ENCODE results near the gene NUP93.
"Not testable (repeated sequence)": the region's sequence is repeated elsewhere in the genome, so short reads cannot be mapped to it uniquely, and the experiment has no call there.

The NUP93 gene

DNA sequence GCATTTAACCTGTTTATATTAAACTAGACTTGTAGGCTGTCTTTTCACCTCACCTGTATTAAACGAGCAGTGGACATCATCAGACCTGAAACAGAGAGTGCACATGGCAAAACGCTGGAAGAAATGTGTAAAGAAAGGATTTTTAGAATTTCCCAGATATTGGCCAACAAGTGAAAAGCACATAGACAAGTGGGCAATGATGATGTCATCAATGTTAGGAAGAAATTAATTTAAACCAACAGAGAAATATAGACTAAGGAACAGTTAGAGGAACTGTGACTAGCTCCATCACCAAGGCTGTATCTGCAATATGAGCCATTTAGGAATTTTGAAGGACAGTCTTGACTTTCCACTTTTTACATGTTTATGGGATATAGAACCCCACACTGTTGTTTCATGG, 67.9 kb downstream of the NUP93 start:
- DNase-seq, result no peak
- intact Hi-C loops (cut with DNase I), result loop anchor here (10.0 kb wide), 1 partner anchor 57 kb away; no protein-coding TSS in a partner anchor

DNA sequence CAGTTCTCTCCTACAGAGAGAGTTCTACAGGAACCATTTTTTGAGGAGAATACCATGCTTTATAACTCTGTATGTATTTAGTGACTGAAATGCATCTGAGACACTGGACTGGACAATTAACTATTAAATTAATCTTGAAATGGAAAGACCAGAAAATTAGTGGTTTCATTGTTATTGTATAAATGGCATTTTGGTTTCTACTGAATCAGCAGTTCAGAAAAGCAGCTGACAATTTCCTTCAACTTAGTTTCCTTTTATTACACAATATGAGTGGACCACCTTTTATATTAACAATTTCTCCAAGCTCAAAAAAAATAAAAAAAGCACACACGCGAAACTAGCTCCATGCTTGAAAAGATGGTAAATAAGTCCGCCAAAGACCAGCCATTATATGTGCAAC, 69.0 kb downstream of the NUP93 start:
- intact Hi-C loops (cut with DNase I), result loop anchor here (10.0 kb wide), 1 partner anchor 56 kb away; no protein-coding TSS in a partner anchor
- DNase-seq, result no peak

DNA sequence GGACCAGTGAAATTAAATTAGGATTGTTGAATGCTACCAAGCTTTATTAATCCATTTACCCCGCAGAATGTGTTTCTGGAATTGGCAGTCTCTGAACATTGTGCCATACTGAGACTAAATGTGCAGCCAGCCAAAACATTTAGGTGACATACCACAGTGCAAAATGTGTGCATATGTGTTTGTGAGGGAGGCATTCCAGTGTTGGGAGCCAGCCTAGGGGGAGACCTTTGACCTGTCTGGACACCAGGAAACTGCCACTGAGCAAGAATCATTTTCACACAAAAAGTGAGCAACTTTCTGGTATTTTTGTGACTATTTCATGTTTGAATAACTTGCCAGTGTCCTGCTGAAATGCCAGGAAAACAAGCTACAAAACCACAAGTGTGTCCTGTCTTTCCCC, 70.4 kb downstream of the NUP93 start:
- intact Hi-C loops (cut with DNase I), result no loop called here

DNA sequence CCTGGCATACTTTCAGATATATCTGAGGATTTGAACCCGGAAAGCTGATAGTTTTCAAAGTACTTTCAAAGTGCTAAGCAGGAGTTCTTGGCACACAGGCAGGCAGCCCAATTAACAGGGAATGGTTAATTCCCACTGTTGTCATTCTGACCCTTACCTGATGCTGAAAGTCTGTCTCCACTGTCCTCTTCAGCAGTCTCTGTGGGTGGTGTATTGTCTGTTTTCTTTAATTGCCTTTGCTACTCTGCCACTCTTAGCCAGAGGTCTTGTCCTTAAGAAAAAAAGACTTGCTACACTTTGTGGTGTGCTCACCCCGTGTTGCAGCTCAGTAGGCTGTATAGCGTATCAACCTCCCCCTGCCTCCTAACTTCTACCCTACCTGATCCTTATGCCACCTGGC, 71.8 kb downstream of the NUP93 start:
- intact Hi-C loops (cut with DNase I), result no loop called here
- no peak for DNase-seq

More for the DNA sequence above, 70.4 kb downstream of the NUP93 start:
- DNase-seq, result no peak

DNA sequence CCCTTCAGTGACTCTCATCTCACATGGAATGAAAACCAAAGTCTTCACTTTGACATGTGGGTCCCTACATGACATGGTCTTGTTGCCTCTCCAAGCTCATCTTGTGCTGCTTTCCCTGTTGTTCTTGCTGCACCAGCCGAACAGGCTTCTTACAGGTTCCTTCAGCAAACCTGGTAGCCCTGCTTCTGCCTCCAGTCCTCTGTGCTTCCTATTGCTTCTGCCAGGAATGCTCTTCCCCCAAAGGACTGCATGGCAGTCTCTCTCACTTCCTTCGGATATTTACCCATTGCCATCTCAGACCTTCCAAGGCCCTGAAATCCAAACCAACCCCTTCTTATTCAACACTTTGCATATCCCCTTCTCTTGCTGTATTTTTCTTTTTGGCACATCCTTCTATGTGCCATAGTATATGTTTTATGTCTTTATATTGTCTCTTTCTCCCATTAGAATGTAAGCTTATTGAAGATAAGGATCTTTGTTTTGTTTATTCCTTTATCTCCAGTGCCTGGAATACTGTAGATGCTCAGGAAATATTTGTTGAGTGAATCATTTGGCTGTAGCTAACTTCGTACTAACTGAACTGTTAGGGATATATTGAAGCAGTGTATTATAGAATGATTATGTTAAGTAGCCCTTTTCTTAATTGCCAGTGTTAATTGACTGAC, 77.2 kb downstream of the NUP93 start:
- no peak for DNase-seq

DNA sequence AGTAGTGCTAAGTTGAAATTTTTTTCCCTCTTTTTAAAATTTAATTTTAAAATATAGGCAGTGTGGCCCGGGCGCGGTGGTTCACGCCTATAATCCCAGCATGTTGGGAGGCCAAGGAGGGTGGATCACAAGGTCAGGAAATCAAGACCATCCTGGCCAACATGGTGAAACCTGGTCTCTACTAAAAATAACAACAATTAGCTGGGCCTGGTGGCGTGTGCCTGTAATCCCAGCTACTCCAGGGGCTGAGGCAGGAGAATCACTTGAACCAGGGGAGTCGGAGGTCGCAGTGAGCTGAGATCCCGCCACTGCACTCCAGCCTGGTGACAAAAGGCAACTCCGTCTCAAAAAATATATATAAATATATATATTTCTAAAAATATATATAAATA, 77.7 kb downstream of the NUP93 start:
- DNase-seq; intact Hi-C loops (cut with DNase I): not testable (repeated sequence)

More for the DNA sequence above, 77.2 kb downstream of the NUP93 start:
- intact Hi-C loops (cut with DNase I), result no loop called here

DNA sequence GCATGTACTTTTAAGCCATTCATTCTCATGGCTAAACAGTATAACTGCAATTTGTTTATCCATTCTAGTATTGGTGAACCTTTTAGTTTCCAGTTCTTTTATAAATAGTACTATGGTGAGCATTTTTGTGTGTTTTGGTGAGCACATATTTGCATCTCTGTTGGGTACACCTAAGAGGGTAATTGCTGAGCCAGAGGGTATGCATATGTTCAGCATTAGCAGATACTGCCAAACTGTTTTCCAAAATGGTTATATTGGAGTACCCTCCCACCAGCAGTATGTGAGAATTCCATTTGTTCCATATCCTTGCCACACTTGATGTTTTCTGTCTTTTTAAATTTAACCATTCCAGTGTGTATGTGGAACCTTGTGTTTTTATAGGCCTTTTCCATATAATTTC, 81.0 kb downstream of the NUP93 start:
- DNase-seq, result no peak
- intact Hi-C loops (cut with DNase I), result no loop called here

DNA sequence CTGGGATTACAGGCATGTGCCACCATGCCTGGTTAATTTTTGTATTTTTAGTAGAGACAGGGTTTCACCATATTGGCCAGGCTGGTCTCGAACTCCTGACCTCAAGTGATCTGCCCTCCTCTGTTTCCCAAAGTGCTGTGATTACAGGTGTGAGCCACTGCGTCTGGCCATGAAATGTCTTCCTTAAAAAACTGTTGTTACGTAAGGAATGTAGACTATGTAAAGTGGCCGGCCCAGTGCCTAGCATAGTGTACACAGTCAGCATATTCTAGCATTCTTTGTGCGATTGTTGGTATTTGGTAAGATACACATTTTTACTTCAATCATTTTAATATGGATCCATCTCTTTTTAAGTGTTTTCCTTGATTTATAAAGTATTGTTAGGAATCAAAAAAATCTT, 81.7 kb downstream of the NUP93 start:
- DNase-seq; intact Hi-C loops (cut with DNase I): not testable (repeated sequence)

DNA sequence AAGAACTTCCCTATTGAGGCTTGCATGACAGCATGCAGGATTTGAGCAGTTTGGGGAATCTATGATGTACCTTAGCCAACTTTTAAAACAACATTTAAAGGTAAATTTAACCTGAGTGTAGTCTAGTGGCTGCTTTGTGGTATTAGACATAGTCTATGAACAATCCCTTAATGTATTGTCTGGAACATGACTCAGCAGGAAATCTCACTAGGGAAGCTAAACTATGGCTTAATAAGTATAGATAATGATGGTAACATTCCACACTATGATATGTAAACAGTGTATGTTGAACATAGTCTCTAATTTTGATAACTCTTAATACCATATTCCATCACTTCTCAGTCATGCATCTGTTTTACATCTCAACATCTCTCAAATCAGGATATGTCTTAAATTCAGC, 83.0 kb downstream of the NUP93 start:
- DNase-seq, result no peak
- intact Hi-C loops (cut with DNase I), result no loop called here

DNA sequence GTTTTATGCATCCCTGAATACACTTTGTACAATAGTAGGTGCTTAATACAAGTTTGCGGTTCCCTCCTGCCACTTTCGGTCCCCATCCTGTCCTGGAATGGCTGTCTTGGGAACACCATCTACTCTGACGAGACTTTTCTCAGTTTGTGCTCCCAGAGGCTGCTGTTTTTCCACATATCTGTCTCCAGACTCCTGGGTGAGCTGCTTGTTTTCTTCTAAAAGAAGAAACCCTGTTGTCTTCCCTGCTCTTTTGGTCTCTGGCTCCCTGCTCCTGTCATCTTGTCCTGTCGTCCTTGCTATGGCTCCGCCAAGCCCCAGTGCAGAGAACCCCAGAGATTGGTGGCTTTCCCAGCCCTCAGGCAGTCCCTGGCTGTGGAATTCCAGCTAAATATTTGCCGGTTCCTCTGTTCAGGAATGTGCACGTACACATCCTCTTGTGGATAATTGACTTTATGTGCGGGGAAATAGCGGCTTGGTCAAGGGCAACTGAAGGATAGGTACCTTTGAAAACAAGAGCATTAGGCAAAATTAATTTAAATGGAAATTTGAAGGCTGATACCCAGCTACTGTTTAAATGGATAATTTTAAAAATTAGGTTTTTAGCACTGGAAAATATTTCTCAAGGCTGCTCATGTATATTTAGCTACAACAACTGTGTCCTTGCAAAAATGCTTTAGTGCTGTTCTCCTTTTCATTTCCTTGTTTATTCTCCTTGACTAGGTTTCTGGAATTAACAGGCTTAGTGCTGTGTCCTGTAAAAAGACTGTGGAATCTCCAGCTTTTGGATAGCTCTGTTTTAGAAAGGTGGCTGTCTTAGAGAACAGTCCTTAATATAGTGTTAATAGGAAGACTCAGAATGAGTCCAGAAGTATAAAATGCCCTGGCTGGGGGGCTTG, 84.9 kb downstream of the NUP93 start:
- DNase-seq, result no peak
- intact Hi-C loops (cut with DNase I), result no loop called here

DNA sequence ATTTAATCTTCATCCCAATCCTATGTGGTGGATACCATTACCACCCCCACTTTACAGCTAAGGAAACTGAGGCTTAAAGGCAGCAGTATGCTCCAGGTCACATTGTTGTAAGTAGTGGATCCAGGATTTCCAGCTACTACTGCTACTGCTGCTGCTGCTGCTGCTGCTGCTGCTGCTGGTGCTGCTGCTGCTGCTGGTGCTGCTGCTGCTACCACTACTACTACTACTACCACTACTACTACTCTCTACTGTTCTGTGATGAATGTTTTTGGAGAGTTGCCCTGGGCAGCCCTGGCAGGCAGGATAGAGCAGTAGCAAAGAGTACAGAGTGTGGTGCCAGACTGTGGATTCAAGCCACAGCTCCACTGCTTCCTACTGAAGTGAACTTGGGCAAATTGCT, 85.8 kb downstream of the NUP93 start:
- intact Hi-C loops (cut with DNase I), result no loop called here
- DNase-seq, result peak in 18 of 42 donors; percentile 11 to 65 (median 34)

DNA sequence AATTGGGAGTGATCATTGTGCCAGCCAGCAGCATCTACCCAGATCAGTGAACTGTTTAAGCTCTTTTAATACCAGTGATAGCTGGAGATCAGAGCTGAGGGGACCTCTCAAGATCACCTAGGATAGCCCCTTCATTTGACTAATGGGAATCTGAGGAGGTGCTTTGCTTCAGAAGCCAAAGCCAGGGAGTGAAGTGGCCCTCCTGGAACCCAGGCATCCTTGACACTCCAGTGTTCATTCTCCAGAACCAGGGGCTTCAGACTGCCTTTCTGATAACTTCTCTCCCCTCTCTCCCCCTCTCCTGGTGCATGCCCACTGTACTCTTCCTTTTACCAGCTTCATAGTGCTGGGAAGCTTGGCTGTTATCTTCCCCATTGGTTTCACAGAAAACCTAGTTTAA, 87.1 kb downstream of the NUP93 start:
- no peak for DNase-seq
- intact Hi-C loops (cut with DNase I), result no loop called here

DNA sequence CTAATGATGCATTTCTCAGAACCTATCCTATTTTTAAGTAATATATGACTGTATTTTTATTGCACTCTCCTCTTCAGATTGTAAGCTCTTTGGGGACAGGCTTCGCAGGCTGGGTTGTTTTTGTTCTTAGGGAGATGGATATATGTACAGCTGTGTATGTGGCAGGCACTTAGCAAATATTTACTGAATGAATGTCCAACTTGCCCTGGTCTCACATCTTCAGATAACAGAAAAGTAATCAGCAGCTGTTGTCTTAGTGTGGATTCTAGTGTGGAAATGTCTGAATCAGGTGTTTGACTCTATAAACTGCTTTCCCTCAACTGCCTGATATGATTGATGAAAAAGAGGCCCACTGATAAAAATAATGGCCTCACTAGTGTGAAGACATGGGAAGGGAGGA, 88.0 kb downstream of the NUP93 start:
- DNase-seq, result no peak
- intact Hi-C loops (cut with DNase I), result no loop called here

DNA sequence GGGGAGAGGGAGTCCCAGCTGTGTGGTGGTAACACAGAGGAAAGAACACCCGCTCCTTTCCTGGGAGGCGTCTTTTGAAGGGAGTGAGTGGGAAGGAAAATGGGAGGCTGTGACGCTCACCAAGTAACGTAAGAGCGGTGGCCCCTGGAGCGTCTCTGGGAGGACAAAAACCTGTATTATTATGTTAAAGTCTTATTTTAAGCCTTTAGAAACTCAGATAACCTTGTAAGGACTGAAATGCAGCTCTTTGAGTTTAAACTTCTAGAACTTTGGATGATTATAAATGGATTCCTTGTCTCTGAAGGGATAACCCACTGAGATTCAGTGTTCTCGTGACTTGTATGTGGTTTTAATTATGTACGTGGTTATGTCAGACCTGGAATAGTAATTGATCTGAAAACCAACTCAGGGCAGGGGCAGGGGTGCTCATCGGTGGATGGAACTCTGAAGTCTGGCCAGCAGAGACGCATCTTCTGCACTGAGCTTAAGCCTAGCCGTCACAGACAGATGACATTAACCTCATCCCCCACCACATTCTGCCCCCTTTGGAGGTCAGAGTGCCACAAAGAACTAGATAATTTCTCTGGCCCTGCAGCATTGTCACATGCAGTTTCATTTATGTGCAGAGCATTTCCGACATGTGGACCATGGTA, 93.3 kb downstream of the NUP93 start:
- peak in 36 of 42 donors; percentile 25 to 84 (median 50) for DNase-seq

DNA sequence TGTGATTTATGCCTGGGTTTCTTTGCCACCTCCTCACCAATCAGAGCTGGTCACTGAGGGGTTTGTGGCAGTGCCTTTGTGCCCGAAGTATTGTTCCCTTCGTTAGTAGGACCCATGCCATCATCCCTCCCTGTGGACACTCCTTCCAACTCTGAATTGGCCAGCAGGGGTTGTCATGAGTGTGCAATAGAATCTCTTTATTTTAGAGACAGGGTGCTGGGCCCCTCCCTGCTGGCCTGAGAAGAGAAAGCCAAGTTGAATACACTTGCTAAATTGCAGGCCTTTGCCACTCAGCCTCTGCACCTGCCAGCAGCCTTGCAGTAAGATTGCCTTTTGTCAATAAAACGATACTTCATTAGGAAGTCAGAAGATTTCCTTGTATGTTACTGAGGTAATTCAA, 94.4 kb downstream of the NUP93 start:
- DNase-seq, result peak in 30 of 42 donors; percentile 14 to 76 (median 37)
- intact Hi-C loops (cut with DNase I), result no loop called here

More for the DNA sequence above, 93.3 kb downstream of the NUP93 start:
- intact Hi-C loops (cut with DNase I), result no loop called here

DNA sequence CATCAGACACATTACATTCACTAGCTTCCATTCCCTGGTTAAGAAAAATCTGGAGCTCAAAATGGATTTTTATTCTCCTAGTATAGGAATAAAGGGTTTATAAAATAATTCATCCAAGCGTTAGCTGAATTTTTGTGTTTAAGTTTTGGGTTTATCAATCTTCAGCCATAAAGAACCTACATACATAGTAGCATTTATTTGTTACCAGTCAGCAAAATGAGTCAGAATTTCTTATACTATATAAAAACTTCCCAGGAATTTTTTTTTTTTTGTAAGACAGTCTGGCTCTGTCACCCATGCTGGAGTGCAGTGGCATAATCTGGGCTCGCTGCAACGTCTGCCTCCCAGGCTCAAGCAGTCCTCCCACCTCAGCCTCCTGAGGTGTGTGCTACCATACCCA, 94.9 kb downstream of the NUP93 start:
- intact Hi-C loops (cut with DNase I), result no loop called here
- DNase-seq, result no peak

DNA sequence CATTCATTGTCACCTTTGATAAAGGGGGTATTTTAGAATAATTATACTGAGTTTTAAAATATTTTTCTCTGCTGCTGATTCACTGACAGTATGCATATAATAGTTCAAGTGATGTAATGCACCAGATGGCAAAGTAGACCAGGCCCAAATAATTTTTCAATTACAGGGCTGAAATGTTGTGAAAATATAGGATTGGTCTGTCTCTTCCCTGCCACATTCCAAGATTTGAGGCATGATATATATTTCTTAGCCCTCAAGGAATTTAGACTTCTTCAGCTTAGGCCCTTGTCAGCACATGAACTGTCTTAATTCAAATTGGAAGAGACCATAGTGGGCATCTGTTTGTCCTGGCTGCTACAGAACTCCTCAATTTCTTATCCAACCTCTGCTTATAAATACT, 95.9 kb downstream of the NUP93 start:
- intact Hi-C loops (cut with DNase I), result no loop called here
- no peak for DNase-seq

DNA sequence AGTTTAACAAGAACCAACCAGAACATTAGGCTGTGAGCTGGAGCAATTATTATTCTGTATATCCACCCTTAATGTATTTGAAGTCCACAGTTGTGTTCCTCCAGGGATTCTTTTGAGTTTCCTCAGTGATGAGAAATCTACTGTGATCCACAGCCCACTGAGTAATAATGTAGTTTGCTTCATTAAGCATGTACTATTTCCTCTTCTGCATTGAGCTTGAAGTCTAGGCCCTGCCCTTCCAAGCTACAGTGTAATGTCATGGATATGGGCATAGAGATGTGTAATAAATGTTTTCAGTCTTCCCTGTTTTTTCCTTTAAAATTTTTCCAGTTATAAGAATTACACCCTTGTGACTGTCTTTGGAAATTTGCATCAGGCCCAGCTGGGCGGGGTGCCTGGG, 98.7 kb downstream of the NUP93 start:
- DNase-seq, result no peak
- intact Hi-C loops (cut with DNase I), result no loop called here

DNA sequence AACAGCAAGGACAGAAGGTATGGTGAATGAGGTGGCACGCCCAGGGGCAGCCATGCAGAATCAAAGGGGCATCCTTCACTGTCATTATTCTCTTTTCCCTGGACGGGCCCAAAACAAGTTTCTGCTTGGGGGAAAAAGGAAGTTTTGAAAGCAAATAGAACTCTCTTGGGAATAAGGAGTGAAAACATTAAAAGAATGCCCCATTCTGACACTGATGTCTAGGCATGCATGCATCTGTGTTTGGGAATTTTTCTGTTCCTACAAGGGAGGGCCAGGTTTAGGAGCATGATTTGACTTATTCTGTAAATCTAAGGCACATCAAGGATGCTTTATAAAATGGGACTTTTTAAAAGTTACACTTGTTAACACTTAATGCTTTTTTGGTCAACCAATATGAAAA, 100.7 kb downstream of the NUP93 start:
- DNase-seq, result no peak
- intact Hi-C loops (cut with DNase I), result no loop called here

DNA sequence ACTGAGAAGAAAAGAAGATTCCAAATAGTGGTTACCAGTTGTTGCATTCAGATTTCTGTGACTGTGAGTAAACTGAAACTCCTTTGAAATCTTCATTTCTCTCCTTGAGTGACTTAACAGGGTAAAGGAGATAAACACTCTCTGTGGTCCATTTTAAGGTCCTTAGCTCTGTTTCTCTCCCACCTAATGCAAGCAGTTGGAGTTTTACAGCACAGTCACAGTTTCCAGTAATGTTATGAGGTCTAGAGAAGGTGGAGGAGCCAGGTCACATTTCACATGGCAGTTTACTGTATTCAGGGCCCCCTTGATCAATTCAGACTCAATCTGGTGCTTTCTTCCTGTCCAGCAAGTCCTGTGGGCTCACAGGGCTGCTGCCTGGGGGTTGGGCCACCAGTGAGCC, 102.8 kb downstream of the NUP93 start:
- intact Hi-C loops (cut with DNase I), result no loop called here
- DNase-seq, result no peak
